Gastroesophageal sphincter (tissue), 3 donors: ENCODE results near the gene DDX21.

Source experiments
- EP300 ChIP-seq: sonication (generic); formaldehyde crosslinking; IDR thresholded peaks from one replicate; pipeline ENCODE4 v1.6.1; 2017; ENCODE audit warnings: antibody characterized with exemption, mild to moderate bottlenecking
- POLR2A ChIP-seq, 2 donors: fragments of 450-650 bp; IDR thresholded peaks; one replicate each; pipeline ENCODE4 v1.6.1; 2017; ENCODE audit warnings: antibody characterized with exemption in 2 of 2, mild to moderate bottlenecking in 2 of 2, moderate library complexity in 1 of 2
- POLR2AphosphoS5 ChIP-seq: sonication (generic); formaldehyde crosslinking; IDR thresholded peaks from one replicate; pipeline ENCODE4 v1.6.1; 2017; ENCODE audit warnings: antibody characterized with exemption
- TF ChIP-seq, protein P1 (sequence below), 4 experiments: fragments of 200-600 bp in 2 of 4; fragments of 450-650 bp in 2 of 4; sonication (generic) in 1 of 4; IDR thresholded peaks; one replicate each; pipeline ENCODE4 v1.5.1; 2017 to 2019; ENCODE audit warnings: antibody characterized with exemption in 4 of 4, mild to moderate bottlenecking in 2 of 4, moderate library complexity in 2 of 4

DNA sequence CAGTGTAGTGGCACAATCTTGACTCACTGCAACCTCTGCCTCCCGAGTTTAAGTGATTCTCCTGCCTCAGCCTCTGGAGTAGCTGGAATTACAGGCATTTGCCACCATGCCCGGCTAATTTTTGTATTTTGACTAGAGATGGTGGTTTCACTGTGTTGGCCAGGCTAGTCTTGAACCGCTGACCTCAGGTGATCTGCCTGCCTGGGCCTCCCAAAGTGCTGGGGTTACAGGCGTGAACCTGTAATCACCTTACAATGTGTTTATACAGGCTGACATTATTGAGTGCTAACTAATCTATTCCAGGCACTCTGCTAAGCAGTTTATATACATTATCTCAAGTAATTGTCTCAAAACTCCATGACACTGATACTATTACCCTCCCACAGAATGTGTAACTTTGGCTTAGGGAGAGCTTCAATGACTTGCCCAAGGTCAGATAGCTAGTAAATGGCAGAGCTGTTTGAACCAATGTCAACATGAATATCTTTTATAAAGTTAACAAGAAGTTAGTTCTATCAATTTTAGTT is 69.5 kb downstream of the DDX21 start:
- TF ChIP-seq, protein P1, sequence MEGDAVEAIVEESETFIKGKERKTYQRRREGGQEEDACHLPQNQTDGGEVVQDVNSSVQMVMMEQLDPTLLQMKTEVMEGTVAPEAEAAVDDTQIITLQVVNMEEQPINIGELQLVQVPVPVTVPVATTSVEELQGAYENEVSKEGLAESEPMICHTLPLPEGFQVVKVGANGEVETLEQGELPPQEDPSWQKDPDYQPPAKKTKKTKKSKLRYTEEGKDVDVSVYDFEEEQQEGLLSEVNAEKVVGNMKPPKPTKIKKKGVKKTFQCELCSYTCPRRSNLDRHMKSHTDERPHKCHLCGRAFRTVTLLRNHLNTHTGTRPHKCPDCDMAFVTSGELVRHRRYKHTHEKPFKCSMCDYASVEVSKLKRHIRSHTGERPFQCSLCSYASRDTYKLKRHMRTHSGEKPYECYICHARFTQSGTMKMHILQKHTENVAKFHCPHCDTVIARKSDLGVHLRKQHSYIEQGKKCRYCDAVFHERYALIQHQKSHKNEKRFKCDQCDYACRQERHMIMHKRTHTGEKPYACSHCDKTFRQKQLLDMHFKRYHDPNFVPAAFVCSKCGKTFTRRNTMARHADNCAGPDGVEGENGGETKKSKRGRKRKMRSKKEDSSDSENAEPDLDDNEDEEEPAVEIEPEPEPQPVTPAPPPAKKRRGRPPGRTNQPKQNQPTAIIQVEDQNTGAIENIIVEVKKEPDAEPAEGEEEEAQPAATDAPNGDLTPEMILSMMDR (IDR thresholded peaks at IDR 0.05): no peak
- TF ChIP-seq POLR2AphosphoS5 (no peak), POLR2A (IDR thresholded peaks at IDR 0.05) (no peak), EP300 (no peak)
